HG03025 (cell line): ENCODE measurements around the gene SOHLH2.

Experiments used
- ATAC-seq: cut with Tn5 transposase; IDR thresholded peaks from one replicate; pipeline ENCODE4 v1.9.1; 2021; ENCODE audit warnings: mild to moderate bottlenecking, moderate library complexity; ENCODE audit not compliant: unreplicated experiment, low FRiP score

Gene SOHLH2, protein sequence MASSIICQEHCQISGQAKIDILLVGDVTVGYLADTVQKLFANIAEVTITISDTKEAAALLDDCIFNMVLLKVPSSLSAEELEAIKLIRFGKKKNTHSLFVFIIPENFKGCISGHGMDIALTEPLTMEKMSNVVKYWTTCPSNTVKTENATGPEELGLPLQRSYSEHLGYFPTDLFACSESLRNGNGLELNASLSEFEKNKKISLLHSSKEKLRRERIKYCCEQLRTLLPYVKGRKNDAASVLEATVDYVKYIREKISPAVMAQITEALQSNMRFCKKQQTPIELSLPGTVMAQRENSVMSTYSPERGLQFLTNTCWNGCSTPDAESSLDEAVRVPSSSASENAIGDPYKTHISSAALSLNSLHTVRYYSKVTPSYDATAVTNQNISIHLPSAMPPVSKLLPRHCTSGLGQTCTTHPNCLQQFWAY

DNA sequence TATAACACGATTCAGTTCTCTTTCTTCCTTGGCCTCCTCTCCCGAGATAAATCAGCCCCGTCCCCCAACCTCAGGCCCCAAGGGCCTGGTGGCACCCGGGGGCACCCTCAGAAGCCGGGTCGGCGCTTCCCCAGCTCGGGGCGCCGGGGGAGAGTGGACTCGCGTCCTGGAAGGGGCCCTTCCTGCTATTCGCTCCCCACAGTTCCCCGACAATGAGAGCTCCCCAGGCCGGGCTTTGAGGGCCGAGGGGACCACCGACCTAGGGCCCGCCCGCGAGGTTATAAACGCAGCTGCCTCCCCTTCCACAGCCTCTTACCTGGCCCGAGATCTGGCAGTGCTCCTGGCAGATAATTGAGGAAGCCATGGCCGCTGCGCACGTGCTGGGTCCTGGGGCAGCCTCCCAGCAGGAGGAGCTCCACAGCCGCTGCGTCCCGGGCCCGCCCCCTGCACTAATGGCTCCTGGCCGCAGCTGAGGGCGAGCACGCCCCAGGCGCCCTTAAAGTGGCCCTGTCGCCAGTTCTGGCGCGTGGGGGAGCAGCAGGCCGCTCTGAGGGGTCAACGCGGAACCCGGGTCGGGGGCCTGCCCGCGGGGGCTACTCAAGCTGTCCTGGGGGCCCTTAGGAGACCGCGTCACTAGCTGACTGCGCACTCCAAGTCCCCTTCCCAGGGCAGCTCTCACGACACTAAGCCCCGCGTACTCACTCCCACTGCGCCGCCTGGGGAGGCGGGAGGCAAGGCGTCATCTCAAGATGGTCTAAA, at the start of gene SOHLH2:
Gene SOHLH2 (minus strand): TSS at position 394 of the 759 bp plus-strand sequence. CDS start 30 bp downstream, at position 364.
- no peak for ATAC-seq

DNA sequence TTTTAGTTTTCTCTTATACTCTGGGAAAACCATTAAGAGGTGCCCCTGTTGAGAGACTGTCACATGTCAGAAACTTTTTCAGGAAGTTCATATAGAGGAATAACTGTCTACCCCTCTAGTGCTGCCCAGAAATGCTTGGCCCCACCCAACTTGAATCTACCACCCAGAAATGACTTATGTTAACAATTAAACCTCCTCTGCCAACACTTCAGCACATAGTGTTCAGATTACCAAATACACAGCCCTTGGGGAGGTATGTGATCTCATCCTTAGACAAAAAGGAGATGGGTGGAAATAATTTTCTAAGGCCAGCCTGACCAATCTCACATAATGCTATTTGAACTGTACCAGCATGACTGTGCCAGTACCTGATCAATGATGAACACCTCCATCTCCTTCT, 47.6 kb upstream of the SOHLH2 start:
- no peak for ATAC-seq

DNA sequence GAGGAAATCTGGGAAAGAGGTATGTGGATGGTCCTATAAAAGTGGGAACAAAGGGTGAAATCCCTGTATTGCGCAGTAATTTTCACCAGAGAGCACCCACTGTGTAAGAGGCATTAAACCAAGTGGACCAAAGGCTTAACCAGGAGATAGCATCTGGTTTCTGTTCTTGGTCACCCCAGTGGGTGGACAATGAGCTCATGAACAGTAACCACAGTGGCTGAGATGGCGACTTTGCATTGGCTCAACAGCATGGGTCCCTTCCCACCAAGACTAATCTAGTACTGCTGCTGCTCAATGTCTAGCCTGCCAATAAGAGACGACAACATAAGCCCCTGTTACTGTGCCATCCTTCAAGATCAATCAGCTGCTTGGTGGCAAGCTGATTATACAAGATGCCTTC, 46.7 kb upstream of the SOHLH2 start:
- no peak for ATAC-seq

DNA sequence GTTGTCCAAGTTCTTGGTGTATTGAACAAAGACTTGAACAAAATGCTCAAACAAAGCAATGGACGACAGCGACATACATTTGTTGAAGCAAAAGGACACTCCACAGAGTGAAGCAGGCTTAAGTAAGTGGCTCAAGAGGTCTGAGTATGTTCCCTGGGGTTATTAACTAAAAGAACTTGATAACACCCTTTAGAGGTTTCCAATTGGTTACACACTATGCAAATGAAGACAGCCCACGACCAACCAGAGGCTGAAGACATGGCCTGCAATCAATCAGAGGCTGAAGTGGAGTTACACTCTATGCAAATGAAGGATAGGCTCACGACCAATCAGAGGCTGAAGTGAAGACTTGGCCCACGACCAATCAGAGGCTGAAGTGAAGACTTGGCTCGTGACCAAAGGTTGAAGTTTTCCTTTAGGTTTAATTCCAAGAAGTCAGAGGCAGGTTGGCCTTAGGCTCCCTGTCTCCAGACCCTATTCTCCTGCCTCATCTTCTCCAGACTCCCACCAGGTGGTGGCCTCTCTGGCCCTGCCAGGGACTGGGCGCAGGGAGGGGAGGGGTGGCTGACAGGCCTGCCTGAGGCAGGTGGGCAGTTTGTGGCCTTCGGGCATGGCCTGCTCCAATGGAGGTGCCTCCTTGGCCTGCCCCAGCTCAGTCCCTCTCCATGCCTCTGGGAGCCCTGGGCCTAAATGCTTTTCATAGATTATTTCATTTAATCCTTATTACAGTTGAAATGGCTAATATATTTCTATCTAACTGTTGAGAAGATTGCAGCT, 45.2 kb upstream of the SOHLH2 start:
- no peak for ATAC-seq

DNA sequence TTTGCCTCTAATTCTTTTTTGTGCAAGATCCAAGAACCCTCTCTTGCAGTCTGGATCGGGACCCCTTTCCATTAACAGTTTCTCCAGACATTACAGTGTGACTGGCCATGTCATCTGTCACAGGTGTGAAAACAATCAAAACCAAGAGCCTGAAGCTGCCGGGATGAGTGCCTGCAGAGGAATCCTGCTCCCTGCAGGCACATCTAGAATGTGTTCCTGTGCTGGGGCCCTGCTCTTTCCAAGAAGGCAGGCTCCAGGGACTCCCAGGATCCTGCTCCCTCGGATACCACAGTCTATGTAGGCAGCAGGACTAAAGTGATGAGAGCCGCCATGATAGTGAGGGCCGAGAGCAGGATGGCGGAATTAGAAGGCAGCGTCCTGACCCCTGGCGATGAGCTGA, 44.5 kb upstream of the SOHLH2 start:
- ATAC-seq: no peak

DNA sequence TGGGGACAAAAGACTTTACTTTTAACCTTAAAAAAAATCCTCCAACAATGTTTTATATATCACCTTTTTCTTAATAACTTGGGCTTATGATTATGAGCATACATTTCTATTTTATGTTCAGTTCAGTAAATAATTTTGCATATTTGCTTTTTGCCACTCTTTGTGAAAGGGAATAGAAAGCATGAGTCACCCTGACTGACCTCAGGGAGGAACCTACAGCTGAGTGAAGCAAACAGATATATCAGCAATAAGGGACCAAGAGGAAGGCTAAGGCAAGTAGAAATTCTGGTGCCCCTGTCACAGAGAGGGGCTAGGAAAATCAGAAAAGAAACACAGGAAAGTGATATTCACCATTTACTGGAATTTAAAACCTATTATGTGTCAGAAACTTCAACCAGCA, 37.2 kb upstream of the SOHLH2 start:
- no peak for ATAC-seq

DNA sequence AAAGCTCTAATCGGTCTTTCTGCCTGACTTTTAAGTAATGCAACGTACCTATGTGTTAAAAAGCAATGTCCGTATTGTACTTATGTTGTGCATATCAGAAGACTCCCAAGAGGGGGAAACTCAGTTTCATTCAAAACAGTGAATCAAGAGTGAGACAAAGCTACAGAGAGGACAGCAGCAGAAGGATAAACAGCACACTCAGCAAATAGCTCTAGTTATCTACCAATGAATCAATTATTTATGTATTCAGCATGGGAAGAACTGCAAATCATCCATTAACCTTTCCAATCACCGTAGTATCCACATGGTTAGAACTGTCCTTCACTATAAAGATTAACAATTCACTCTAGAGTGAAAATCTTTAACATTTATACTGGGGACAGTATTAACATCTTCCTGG, 36.7 kb upstream of the SOHLH2 start:
- no peak for ATAC-seq

DNA sequence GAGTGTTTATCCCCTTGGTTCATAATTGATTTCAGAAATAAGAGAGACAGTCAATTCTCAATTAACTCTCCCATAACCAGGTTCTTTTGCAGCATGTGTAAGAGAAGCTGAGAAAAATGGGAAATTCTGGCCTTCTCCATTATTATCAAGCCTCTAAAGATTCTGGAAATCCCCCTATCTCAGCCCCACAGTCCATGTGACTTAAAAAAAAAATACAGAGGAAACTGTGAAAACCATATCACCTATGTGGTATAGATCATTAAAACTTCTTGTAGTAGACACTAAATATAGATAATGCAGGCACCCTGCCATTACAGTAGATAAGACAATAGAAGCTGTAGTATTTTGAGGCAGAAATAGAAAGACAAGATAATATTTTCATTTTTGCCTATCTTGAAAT, 34.3 kb upstream of the SOHLH2 start:
- no peak for ATAC-seq

DNA sequence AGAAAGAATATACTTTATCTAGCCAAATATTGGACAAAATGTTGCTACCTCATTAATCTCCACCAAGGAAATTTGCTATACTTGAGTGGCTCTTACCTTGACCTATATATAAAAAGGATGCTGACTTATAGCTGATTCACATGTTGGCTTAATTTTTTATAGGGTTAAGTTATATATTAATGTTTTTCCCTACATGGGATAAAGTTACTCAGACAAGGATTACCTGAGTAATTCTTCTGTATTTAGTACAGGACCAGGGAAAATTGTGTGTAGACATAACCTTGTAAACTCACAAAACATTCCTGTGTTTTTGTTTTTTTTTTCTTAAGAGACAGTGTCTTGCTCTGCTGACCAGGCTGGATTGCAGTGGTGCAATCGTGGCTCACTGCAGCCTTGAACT, 30.6 kb upstream of the SOHLH2 start:
- no peak for ATAC-seq

DNA sequence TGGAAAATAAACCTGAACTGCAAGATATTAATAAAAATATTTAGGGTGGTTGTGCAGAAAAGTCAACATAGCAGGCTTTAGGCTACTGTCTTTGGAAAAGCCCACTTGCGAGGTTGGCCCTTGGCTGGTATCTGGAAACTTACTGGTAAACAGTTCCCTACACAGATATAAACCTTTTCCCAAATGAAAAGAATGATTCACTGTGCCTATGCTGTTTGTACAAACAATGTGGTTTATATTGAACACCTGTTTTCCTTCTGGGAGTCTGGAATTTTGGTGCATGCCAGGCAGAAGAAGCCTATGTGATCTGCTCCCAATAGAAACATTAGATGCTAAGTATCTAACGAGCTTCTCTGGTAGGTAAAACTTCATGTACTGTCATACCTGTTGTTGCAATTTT, 29.7 kb upstream of the SOHLH2 start:
- ATAC-seq: no peak

DNA sequence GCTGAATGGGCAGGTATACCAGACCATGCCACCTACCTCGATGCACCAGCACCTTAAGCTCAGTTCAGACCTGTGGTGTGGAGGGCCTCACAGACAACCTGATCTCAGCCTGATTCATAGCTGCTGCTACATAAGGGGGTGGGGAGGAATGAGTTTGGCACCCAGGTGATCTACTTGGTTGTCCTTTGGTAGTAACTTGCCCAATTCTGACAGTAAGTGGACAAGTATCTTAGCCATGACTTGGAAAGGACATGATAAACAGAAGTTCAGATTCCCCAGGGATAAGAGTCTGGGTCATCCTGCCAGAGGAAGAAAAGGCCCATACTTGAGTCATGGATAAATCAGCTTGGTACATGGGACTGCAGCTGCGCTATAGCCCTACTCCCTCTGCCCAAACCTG, 28.4 kb upstream of the SOHLH2 start:
- ATAC-seq: no peak

DNA sequence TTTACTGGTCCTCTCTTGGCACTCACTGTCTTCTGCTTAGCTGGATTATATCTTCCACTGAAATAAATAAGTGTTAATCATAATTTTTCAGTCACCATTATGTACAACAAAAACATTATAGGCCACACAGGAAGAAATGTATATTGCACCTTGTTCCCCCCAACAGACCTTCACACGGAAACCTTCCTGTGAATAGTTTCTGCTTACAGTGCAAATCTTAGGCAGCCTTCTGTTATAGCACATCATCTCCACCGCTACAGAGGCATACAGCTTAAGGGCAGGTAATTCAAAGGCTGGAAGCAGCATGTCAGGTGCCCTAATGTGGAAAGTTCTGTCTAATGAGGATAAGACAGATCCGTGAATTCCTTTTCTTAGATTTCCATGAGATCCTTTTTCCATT, 16.9 kb upstream of the SOHLH2 start:
- no peak for ATAC-seq

DNA sequence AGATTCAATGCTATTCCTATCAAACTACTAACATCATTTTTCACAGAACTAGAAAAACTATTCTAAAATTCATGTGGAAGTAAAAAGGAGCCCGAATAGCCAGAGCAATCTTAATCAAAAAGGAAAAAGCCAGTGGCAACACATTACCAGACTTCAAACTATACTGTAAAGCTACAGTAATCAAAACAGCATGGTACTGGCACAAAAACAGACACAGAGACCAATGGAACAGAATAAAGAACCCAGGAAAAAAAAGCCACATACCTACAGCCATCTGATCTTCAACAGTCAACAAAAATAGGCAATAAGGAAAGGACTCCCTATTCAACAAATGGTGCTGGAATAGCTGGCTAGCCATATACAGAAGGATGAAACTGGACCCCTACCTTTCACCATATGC, 10.4 kb upstream of the SOHLH2 start:
- ATAC-seq: no peak

DNA sequence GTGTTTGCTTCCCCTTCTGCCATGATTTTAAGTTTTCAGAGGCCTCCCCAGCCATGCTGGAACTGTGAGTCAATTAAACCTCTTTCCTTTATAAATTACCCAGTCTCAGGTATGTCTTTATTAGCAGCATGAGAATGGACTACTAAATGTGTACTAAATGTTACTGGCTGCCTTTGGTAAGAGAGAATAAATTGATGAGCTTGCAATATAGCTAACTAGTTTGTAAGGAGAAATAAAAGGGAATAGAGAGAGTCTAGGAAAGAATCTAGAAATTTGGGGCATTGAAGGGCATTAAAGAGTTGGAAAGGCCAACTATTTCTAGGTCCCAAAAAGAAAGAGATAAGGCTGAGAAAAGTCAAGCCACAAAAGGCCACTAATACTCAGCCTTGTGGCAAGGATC, 5.5 kb upstream of the SOHLH2 start:
- ATAC-seq: no peak

DNA sequence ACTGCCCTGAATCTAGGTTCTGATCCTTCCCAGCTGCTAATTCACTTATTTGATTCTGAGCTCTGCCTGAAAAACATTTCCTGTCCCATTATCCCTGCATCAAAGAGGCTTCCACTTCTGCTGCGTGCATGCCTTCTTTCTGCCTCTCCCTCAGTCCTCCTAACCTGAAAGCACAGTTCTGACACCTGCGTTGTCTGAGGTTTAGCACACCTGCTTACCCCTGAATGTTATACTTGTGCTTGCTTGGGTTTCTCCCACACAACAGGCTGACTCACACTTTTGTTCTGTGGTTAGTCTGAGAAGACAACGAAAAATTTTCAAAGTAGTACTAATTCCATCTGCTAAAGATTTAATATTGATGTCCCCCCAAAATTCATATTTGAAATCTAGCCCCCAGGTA, 3.1 kb upstream of the SOHLH2 start:
- no peak for ATAC-seq

DNA sequence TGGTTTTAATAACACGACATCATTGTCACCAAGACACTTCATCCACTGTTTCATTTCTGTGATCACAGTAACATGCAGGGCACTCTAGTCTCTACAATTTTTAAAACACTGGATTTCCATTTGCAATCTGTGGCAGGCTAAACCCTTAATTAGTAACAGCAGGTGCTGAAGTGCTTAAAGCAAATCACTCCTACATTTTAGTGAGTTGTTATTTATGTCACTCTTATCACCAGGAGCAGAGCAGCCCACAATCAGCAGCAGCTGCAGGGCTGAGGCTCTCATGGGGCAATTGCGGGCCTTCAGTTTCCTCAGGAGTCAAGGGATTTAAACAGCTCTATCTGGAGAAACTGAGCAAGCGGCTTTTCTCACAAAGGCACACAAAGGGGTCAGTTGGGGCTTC, 1.6 kb downstream of the SOHLH2 start:
- no peak for ATAC-seq

DNA sequence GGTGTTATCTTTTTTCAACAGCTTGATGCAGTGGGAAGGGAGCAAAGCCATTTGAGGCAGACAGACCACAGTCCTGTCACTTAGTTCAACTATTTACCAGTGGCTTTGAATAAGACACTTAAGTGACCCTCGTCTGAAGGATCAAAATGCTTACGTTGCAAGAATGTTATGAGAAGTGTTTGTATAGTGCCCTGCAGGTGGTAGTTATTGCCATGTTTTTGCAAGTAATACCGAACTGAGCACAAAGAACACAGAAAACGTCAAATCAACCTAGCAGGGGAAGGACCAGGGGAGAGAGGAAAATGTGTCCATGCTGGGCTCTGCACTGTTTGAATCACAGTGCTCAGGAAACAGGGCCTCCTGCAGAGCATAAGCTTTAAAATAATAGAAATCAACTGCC, 2.8 kb downstream of the SOHLH2 start:
- ATAC-seq: no peak

DNA sequence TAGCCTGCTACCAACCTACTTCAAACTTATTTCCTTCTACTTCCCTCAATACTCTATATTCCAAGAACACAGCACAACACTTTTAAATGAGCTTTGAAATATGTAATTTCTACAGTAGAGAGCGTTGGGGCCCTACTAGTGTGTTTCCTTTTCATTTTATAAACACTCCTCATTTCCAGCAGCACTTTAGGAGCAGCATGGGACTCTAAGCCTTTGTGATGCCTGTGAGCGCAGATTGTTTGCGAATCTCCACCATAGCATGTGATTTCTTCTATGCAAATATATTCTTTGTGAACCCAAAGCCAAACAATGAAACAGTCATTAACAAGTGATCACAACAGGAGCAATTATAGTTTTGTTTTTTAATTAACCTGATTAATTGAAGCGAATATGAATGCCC, 3.6 kb downstream of the SOHLH2 start:
- no peak for ATAC-seq

DNA sequence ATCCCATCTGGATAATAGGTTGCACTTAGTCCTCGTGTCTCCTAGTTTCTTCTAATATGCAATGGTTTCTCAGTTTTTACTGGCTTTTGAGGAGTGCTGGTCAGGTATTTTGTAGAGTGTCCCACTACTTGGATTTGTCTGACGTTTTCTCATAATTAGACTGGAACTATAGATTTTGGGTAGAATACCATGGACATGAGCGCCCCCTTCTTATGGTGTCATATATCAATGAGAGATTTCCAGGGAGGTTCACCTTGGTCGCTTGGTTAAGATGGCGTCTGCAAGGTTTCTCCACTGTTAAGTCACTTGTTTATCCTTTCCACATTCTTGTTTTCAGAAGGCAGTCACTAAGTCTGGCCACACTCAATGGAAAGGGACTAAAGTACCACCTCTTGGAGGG, 6.7 kb downstream of the SOHLH2 start:
- no peak for ATAC-seq

DNA sequence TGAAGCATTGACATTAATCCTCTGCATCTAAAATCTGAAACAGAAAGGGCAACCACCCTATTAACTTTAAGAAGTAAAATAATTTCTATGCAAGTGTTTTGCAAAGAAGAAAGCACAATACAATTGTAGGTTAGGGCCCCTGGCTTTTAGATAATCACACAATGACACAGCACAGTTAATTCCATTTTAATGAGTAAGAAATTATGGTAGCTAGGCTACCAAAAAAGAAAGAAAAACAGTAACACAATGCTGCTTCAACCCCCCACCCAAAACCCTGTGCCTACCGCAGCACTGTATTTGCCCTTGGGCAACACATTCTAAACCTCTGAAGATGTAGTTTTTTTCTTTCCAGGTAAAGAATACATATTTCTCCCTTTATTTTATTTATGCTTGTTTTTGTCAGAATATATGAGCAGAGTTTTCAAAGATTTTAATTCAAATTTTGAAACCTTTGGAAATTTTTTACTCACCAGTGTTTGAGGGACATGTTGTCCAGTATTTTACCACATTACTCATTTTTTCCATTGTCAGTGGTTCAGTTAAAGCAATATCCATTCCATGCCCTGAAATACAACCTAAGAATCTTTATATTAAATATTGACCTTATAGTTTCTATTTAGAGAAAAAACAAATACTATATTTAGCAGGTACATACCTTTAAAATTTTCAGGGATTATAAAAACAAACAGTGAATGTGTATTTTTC, 21.1 kb downstream of the SOHLH2 start:
- no peak for ATAC-seq

DNA sequence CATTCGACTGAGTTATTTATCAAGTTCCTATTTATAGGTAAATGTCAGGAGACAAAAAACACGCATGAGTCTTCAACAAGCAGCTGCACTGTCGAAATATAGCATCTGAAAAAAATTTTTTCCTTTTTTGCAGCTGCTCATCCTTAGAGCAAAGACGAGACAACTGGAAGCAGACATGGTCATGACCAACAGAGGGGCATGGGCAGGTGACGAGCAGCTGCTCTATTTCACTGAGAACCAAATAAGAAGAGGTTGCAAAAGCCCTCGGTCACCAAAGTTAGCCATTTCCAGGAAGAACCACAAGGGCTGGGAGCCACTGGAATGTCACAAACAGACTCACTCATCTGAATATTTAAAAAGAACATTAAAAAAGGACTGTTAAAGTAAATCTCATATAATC, 22.2 kb downstream of the SOHLH2 start:
- no peak for ATAC-seq
